ENCODE data around the gene CDC25C. TPM values are rescaled to one million over a fixed set of nuclear protein-coding genes. Genes with fewer than 3 reads are reported as not detected.
A peak's percentile ranks its signal among the peaks of the same experiment; 100 is the strongest.

The CDC25C gene
- total and polyA plus RNA-seq, 9 of the 15 experiments (the other 6 are each of a cell fraction or from before 2014, with no cell fraction given) = 19.1 to 63.7 (median 31.9) TPM

GRCh38 chr5:138337685-138338410 lies 6.2 kb upstream of the CDC25C start, which contains the start of gene FAM53C (continued):
- TF ChIP-seq ZMIZ1 (IDR thresholded peaks at IDR 0.05; ENCODE audit: low read depth in 2 of 2, low read length in 2 of 2) (peak in 1 of 2 experiments; percentile 93; a peak in 2 of 4 replicates), FOXK1 (CRISPR knock-in tag; IDR thresholded peaks at IDR 0.05; ENCODE audit: borderline replicate concordance) (peak; percentile 97), CREM (IDR thresholded peaks at IDR 0.05; ENCODE audit: low read depth) (peak; percentile 71), ZNF143 (CRISPR knock-in tag; IDR thresholded peaks at IDR 0.05) (peak; percentile 95), ELK1 (CRISPR knock-in tag; IDR thresholded peaks at IDR 0.05) (no peak), HIVEP1 (CRISPR knock-in tag; IDR thresholded peaks at IDR 0.05) (no peak), ETV6 (IDR thresholded peaks at IDR 0.05; ENCODE audit: borderline replicate concordance in 1 of 2, low read depth in 2 of 2, low read length in 1 of 2) (no peak), ETV6 (CRISPR knock-in tag; IDR thresholded peaks at IDR 0.05; ENCODE audit: borderline replicate concordance) (no peak), CBFA2T2 (conservative IDR thresholded peaks at IDR 0.05) (no peak), SMARCB1 (IDR thresholded peaks at IDR 0.05; ENCODE audit: insufficient read length, low read depth) (no peak), MLX (CRISPR knock-in tag; conservative IDR thresholded peaks at IDR 0.05) (no peak), TAF1 (IDR thresholded peaks at IDR 0.05; ENCODE audit: control insufficient read depth, extremely low read depth, insufficient read depth, low read length, severe bottlenecking) (peak; percentile 99), ZHX1 (conservative IDR thresholded peaks at IDR 0.05; ENCODE audit: low read length) (no peak), ZNF589 (CRISPR knock-in tag; IDR thresholded peaks at IDR 0.05; ENCODE audit: low read depth) (no peak), SRF (CRISPR knock-in tag; IDR thresholded peaks at IDR 0.05) (peak; percentile 74 to 95; a peak in 3 of 4 replicates), ZBTB17 (CRISPR knock-in tag; IDR thresholded peaks at IDR 0.05) (peak; percentile 86), CHD2 (IDR thresholded peaks at IDR 0.05; ENCODE audit: low read depth, low read length) (peak; percentile 67)

Data from K562 (cell line).